Hindlimb muscle (tissue), 1 donor: ENCODE data around the gene RANGAP1. TPM values are rescaled to one million over a fixed set of nuclear protein-coding genes. Genes with fewer than 3 reads are reported as not detected.
"Not testable (repeated sequence)": the region's sequence is repeated elsewhere in the genome, so short reads cannot be mapped to it uniquely, and the experiment has no call there.

ENCODE experiments used
- DNase-seq: peaks from one replicate; pipeline ENCODE4 v3.0.0-alpha.2; 2013
- polyA plus RNA-seq: library from polyadenylated mRNA; unstranded; fragments of 120-200 nt; gene quantifications from one replicate; pipeline ENCODE4 v1.2.1, GENCODE V29; 2013; ENCODE audit not compliant: insufficient read length

RANGAP1 gene
- polyA plus RNA-seq, 1 donor, result 31.1 TPM

DNA sequence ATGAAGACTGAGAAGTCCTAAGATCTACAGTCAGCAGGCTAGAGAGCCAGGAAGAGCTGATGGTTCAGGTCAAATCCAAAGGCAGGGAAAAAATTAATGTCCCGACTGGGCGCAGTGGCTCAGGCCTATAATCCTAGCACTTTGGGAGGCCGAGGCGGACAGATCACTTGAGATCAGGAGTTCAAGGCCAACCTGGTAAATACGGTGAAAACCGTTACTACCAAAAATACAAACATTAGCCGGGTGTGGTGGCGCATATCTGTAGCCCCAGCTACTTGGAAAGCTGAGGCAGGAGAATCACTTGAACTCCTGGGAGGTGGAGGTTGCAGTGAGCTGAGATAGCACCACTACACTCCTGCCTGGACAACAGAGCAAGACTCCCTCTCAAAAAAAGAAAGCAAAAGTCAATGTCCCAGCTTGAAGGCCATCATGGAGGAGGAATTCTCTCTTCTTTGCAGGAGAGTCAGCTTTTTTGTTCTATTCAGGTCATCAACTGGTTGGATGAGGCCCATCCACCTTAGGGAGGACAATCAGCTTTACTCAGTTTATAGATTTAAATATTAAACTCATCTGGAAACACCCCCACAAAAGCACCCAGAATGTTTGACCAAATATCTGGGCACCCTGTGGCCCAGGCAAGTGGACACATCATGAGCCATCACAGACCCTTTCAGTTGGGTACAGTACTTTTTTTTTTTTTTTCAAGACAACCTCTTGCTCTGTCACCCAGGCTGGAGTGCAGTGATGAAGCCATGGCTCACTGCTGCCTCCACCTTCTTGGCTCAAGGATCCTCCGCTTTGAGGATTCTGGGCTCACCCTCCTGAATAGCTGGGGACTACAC lies 11.1 kb upstream of the RANGAP1 start:
- DNase-seq, result no peak

DNA sequence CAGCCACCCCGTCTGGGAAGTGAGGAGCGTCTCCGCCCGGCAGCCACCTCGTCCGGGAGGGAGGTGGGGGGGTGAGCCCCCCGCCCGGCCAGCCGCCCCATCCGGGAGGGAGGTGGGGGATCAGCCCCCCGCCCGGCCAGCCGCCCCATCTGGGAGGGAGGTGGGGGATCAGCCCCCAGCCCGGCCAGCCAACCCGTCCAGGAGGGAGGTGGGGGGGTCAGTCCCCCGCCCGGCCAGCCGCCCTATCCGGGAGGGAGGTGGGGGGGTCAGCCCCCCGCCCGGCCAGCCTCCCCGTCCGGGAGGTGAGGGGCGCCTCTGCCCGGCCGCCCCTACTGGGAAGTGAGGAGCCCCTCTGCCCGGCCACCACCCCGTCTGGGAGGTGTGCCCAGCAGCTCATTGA lies 8.8 kb upstream of the RANGAP1 start:
- not testable (repeated sequence) for DNase-seq

GRCh38 chr22:41290262-41291221 lies 4.6 kb upstream of the RANGAP1 start:
- DNase-seq, result no peak

DNA sequence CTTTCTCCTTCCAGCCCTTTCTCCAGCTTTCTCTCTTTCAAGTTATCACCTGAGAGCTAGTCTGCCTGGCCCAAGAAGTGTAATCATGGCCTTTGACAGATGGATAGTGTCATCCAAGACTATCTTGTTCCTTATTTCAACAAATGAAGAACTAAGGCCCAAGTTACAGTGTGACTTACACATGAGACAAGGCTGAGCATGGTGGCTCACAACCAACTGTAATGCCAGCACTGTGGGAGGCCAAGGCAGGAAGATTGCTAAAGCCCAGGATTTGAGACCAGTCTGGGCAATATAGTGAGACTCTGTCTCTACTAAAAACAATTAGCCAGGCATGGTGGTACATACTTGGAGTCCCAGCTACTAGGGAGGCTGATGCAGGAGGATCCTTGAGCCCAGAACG lies 3.7 kb upstream of the RANGAP1 start:
- DNase-seq, result no peak

DNA sequence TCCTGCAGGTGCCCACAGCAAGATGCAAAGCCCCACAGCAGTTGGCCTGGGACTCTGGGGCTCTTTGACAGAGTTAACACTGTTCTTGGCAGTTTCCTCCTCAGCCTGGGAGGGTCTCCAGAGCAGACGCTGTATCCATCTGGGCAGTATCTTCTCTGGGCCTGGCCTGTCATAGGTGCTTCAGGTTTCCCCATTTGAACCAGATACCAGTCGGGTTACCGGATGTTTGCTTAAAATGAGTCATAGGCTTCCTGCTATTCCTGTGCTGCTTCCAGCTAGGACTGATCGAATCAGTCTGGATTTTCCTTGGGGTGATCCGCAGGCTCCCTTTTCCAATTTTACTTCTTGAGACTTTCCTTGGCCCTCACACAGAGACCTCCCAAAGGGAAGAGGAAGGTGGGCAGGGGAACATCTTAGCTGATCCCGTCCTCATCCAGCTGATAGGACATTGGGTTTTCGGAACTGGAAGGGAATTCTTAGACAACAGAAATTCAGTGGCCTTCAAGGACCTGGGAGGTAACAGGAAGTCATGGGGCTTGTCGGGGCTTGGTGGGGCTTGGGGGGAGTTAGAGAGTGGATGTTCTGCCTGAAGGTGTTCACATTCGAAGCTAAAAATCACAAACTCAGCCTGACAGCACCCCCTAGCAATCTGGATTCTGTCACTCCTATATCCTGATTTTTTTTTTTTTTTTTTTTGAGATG lies 2.4 kb upstream of the RANGAP1 start:
- no peak for DNase-seq

DNA sequence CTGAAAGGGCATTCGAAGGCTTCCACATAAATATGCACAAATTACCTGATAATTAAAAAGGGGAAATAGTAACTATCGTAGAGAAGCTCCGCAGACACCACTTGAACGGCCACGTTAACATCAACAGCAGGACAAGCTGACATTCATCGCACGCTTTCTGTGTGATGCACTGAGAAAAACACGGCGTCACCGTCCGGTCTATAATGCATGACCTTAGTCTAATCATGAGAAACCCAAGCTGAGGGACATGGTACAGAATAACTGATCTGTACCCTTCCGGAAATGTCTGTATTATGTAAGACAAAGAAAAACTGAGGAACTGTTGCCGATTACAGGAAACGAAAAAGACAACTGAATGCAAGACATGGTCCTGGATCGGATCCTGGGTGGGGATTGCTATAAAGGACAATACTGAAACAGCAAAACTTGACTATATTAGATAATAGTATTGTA lies 678 bp upstream of the RANGAP1 start:
- DNase-seq, result peak; percentile 37

DNA sequence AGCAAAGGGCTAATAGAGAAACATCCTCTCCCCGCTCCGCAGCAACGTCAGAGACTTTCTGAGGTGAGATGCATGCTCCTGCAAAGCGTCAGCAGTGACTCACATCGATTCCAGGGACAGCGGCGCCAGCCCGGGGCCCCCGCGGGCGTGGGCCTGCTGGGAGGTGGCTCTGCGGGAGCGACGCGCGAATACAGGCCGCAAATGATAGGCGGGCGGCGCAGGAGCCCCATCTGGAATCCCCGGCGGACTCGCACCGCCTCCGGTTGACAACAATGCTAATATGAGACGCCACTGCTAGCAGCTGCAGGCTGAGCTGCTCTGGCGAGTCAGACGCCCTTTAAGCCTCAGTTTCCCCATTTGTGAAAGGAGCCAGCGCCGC lies 557 bp downstream of the RANGAP1 start:
- DNase-seq, result peak; percentile 15

DNA sequence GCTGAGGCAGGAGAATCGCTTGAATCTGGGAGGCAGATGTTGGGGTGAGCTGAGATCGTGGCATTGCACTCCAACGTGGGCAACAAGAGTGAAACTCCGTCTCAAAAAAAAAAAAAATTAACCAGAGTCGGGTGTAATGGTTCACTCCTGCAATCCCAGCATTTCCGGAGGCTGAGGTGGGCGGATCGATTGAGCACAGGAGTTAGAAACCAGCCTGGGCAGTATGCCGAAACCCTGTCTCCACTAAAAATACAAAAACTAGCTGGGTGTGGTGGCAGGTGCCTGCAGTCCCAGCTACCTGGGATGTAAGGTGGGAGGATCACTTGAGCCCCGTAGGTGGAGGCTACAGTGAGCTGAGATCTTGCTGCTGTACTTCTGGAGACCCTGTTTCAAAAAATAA lies 1.5 kb downstream of the RANGAP1 start:
- DNase-seq, result no peak

- no peak for DNase-seq
Observed at GRCh38 chr22:41280854-41281253, 5.1 kb downstream of the RANGAP1 start.

DNA sequence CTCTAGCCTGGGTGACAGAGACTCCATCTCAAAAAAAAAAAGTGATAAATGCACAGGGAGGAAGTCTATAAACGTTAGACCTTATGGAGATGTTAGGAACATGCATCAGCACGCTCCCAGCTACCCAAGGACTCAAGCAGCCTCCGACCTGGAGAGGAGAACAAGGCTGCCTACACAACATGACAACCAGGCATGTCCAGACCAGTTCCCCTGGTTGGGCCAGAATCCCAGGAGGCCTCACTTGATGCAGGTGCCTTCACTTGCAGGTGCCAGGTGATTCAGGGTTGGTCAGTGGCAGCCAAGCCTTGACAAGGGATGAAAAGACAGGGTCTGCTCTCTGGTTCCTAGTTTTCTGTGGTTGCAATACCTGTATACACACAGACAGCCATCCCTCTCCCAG lies 5.9 kb downstream of the RANGAP1 start:
- no peak for DNase-seq

- no peak for DNase-seq
Observed at GRCh38 chr22:41274856-41275255, 11.1 kb downstream of the RANGAP1 start.

- DNase-seq, result no peak
Observed at GRCh38 chr22:41273128-41273527, 12.9 kb downstream of the RANGAP1 start.

GRCh38 chr22:41271787-41272186 lies 14.2 kb downstream of the RANGAP1 start:
- DNase-seq, result no peak

GRCh38 chr22:41267958-41268357 lies 18.0 kb downstream of the RANGAP1 start:
- DNase-seq, result no peak

DNA sequence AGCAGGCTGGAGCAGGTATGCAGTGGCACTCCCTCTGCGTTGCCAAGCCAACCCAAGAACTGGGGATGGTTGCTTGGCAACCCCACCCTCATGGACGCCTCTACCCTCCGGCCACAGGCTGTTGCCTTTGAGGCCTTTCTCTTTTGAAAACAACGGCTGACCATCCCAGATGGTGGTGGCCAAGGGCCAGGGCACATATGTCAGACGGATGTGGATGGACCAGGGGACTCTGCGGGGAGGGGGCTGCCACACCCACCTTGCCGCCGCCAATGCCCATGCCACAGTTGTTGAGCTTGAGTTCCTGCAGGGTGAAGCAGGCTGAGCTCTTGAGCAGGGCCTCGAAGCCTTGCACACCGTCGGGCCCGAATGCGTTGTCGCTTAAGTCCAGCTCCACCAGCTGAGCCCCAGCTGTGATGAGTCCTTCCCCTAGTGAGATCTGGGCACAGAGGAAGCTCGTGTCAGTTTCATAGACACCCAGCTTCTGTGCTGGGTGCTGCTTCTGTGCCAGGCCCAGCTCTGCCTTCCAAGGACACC lies 21.5 kb downstream of the RANGAP1 start:
- no peak for DNase-seq

DNA sequence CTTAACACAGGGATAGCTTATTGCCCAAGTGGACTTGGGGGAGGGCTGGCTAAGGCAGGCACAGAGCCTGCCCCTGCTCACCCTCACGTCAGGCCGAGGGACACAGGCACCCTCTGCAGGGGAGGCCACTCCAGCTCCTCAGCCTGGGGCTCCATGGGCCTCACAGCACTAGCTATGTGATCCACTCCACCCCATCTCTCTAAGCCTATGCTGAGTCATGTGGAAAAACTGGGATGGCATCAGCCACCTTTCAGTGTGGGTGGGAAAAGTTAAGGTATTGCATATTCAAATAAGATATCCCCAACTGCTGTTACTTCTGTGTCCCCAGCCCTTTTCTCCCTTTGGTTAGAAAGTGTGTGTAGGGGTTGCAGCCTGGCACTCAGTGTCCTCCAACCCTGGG lies 22.3 kb downstream of the RANGAP1 start:
- no peak for DNase-seq

- DNase-seq, result no peak
Observed at GRCh38 chr22:41262250-41262765, 23.7 kb downstream of the RANGAP1 start.

DNA sequence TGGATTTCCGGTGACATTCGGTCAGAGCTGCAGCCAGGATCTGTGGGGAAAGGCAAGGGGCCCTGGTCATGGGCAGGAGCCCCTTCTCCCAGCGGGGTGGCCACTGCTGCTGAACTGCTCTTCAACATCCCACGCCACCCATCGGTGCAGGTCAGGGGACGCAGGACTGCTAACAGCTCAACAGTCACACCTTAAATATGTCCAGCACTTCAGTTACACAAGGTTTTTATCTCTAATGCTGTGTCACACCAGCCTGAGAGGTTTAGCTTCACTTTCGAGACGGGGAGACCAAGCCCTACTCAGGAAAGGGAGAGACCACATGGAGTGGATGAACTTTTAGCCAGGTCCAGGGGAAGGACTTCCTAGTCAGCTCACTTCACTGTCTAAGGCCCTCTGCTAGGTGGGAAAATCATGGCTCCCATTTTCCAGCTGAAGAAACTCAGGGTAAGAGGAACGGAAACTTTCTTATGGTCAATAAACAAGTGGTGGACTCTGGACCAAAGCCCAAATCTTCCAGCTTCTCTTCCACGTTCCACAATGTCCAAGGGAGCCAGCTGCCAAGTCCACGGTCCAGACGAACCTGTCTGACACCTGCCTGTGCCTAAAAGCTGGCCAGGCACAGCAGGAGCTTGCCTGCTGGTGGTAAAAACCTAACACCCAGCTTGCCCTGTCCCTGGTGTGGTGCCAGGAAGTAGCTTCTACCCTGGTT lies 24.3 kb downstream of the RANGAP1 start:
- DNase-seq, result no peak

- DNase-seq, result no peak
Observed at GRCh38 chr22:41260871-41261270, 25.1 kb downstream of the RANGAP1 start.

DNA sequence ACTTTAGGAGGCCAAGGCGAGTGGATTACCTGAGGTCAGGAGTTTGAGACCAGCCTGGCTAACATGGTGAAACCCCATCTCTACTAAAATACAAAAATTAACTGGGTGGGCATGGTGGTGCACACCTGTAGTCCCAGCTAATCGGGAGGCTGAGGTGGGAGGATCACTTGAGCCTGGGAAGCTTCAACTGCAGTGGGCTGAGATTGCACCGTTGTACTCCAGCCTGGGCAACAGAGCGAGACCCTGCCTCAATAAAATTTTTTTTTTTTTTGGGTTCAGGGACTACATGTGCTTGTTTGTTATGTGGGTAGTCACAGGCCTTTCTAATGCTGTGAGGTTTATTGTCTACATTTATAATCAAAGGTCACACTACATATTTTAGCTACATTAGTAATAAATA lies 26.2 kb downstream of the RANGAP1 start:
- not testable (repeated sequence) for DNase-seq

GRCh38 chr22:41257696-41258095 lies 28.3 kb downstream of the RANGAP1 start:
- no peak for DNase-seq
